ENCODE measurements around the gene ELMOD2.

Gene ELMOD2

GRCh38 chr4:140584439-140584838 lies 60.5 kb downstream of the ELMOD2 start:
- no peak for FAIRE-seq

GRCh38 chr4:140595065-140595464 lies 71.1 kb downstream of the ELMOD2 start:
- no peak for FAIRE-seq

- no peak for FAIRE-seq
Measured at GRCh38 chr4:140600408-140600807, 76.4 kb downstream of the ELMOD2 start.

GRCh38 chr4:140602714-140603113 lies 78.7 kb downstream of the ELMOD2 start:
- no peak for FAIRE-seq

DNA sequence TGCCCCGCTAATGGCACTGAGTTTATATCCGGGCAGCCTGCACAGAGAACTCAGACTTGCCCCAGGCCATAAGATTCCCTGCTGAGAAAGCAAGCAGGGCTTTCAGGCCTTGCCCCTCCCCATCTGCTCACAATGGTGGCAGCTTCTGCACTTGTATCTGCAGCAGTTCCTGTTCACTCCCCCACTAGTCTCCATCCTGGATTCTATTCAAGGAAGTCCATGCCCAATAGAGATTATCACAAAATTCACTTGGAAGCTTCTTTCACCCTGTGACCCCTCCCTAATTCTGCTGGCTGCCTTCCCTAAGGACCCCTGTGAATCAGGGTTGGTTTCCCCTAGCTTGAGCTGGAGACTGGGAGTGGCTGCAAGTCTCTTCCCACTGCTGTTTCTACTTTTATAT lies 79.3 kb downstream of the ELMOD2 start:
- no peak for FAIRE-seq

Measured in TTC549 (cell line).